Stimulated activated CD8-positive, alpha-beta memory T cell treated with anti-CD3 and anti-CD28 coated beads, Interleukin-7, amount 100 ng/mL, for 4 hours (primary cell): ENCODE results near the gene ARHGEF4.
"Not testable (repeated sequence)": the region's sequence is repeated elsewhere in the genome, so short reads cannot be mapped to it uniquely, and the experiment has no call there.

Experiments used
- DNase-seq, 2 donors: peaks; one replicate each; pipeline ENCODE4 v3.0.0-alpha.2; 2020; ENCODE audit warnings: low read depth in 2 of 2

ARHGEF4 gene

GRCh38 chr2:130883496-130883895 is 46.8 kb downstream of the ARHGEF4 start:
- no peak for DNase-seq

DNA sequence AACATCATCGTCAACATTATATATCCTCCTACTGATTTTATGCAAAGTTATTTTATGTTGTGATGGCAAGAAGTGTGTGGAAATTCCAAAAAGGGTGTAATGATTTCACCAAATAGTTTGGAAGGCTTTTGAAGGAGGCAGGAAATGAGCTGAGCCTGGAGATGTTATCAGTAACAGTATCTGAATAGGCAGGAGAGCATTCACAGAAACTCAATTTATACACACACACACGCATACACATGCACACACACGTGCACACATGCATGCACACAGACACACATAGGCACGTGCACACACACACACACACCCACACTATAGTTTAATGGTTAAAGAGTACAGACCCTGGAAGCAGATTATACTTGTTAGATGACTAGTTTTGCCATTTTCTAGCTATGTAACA is 47.3 kb downstream of the ARHGEF4 start:
- no peak for DNase-seq

GRCh38 chr2:130884503-130884902 is 47.8 kb downstream of the ARHGEF4 start:
- DNase-seq: no peak

GRCh38 chr2:130887643-130888042 is 50.9 kb downstream of the ARHGEF4 start:
- DNase-seq: no peak

GRCh38 chr2:130890941-130891669 is 54.4 kb downstream of the ARHGEF4 start:
- DNase-seq: no peak

GRCh38 chr2:130891966-130892365 is 55.3 kb downstream of the ARHGEF4 start:
- DNase-seq: no peak

DNA sequence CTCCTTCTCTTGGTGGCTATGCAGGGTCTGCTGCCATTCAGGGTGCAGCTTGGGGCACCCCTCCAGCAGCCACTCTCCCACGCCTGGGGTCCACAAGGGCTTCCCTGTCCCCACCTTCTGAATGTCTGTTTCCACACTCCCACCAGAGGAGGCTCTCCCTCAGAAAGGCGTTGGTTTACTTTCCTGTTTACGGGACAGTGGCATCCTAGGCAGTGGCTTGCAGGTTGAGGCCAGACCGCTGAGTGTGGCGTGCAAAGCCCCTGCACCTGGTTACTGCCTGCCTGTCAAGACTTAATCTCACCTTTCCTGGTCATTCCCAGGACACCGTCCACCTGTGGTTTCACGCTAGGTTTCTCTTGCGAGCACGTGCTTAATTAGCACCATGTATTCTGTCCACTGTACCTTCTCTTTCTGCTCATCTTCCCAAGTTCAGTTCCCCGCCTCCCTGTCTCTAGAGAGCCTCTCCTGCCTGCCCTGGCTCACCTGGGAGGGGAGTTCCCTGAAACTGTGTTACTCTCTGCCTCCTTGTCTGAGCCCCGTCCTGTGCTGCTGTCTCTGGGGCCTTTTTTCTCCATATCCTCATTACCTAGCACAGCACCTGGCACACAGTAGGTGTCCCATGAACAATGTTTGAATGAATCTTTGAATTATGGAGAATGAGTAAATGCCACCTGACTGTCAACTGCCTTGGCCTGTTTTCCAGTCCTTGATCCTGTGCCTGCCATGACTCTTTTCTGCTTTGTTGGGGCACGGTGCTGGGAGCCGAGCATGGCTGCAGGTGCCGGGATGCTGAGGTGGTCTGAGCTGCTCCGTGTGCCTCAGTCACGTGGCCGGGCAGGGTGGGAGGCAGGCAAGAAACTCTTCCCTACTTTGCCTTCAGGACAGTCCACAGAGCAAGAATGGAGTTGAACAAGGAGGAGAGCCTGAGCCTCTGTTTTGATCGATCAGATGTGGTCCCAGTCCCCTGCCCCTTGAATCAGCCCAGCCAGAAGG is 56.4 kb downstream of the ARHGEF4 start:
- DNase-seq: no peak

- DNase-seq: no peak
Observed at GRCh38 chr2:130894326-130894942, 57.7 kb downstream of the ARHGEF4 start.

- DNase-seq: no peak
Observed at GRCh38 chr2:130896813-130897212, 60.1 kb downstream of the ARHGEF4 start.

DNA sequence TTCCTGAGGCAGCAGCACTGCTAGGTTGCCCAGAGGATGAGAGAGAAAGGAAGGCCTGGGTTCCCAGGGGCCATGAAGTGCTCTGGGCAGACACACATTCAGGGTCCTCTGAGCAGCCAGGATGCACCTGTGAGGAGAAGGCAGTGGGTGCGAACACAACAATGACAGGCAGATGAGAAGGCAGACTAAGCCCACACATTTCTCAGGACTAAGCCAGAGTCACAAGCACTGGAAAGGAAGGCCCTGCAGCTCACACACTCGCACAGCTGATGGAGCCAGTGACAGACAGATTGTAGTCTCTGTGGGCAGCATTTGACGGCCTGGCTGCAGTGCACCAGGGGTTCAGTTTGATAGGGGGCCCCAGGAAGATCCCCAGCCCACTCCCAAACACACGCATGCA is 61.8 kb downstream of the ARHGEF4 start:
- no peak for DNase-seq

DNA sequence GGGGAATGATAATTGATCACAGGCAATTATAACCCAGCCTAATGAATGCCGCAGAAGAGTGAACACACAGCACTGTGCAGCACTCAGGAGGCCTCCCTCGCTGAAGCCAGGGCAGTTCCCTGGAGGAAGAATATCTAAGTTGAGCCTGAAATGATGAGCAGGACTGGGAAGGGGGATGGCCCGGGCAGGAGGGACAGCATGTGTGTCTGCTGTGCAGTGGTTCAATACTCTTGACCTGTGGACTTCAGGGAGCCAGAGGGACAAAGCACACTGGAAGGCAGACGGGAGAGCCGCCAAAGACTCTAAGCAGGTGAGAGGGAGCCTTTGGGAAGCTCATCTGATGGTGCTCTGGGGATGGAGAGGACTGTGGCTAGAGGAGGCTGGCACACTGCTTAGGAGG is 62.6 kb downstream of the ARHGEF4 start:
- DNase-seq: no peak

DNA sequence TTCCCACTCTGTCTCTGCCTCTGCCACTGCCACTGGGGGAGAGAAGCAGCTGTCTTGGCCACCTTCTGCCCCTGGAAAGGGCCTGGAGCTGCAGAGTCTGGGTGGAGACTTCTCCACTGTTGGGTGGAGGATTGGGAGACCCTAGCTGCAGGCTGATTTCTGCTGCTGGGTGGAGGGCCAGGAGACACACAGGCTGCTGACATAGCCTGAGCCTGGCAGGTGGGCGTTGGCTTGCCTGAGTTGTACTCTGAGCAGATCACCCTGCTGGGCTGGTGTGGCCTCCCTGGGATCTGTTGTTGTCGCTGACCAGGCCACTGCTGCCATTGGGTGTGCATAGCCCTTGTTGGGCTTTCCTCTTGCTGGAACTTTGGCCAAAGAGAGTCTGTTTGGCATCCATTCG is 64.3 kb downstream of the ARHGEF4 start:
- no peak for DNase-seq

- DNase-seq: not testable (repeated sequence)
Observed at GRCh38 chr2:130901626-130902025, 64.9 kb downstream of the ARHGEF4 start.

GRCh38 chr2:130908832-130909231 is 72.1 kb downstream of the ARHGEF4 start:
- no peak for DNase-seq

DNA sequence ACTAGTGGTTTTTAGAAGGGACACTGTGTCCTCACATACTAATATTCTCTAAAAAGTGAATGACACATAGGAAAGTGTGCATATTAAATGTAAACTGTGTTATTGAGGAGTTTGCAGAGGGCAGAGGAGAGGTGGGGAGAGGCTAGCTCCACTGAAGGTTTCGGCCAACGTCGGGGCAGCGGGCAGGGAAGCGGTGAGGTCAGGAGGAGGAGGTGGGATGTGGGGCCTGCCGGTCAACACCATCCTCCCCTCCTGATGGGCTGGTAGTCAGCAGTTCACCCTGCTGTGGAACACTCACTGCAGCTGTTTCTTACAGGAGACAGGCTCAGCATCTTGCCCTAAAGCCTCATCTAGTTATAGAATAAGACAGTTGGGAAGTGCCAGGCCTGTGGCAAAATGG is 74.2 kb downstream of the ARHGEF4 start:
- DNase-seq: no peak

DNA sequence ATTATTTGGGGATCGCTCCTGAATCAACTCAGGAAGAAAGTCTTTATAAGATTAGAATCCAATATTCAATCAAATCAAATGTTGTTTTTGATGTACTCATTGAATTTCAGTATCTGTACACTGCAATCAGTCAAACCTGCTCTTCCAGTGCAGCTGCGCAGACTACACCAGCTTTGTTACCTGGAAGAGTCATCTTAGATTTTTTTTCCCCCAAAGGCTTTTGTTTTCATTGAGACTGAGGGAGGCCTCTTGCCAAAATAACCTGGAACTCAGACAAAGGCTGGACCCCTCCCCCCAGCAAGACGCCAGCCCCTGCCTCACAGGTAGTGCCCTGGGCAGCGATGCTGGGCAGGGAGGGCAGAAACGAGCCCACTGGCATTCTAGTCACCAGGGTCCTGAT is 74.8 kb downstream of the ARHGEF4 start:
- no peak for DNase-seq

DNA sequence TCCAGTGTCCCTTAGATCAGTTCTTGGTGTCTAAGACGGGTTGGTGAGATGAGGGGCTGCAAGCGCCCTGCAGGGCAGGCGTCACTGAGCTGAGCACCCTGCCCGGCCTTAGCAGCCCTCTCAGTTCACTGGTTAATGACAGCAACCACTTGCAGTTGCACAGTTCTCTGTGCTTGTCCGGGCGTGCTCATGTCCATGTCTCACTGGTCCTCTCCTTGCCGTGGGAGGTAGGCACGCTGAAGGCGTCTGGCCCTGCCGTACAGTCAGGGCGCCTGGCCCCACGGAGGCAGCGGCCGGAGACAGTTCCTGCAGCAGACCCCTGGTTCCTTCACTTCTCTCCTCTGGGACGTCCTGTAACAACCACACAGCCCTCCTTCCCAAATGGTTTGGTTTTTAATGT is 75.3 kb downstream of the ARHGEF4 start:
- DNase-seq: no peak

DNA sequence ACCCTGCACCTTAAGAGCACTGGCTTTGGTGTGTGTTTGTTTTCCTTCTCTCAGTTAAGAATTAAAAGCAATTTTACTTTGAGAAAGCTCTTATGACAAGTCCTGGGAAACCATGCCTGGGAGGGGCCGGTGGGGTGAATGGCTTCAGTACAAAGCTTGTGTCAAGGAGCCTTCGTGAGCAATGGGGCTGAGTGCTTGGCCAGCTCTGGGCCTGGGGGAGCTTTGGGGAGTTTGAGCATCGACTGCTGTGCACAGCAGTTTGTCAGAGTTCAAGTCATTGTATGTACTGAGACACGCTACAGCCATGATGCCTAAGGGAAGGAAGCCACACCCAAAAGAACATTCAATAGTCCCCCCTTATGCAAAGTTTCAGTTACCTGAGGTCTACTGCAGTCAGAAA is 75.8 kb downstream of the ARHGEF4 start:
- DNase-seq: no peak

DNA sequence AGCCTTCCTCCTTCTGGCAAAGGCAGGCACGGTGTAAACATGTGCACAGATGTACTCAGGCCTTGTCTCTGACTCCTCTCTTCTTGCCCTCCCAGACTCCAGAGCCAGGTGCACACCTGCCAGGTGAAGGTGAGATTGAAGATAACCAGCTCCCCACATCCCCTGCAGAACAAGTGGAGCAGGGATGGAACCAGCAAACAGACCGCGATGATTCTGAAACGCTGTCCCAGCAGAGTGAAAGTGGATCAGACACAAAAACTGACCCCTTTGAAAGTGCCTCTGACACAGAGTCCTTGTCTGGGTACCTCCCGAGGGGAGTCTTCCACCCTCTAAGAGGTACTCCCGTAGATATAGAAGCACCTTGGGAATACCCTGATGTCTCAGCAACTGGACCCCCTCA is 77.2 kb downstream of the ARHGEF4 start:
- DNase-seq: no peak

GRCh38 chr2:130915149-130915548 is 78.4 kb downstream of the ARHGEF4 start:
- DNase-seq: no peak

GRCh38 chr2:130915595-130916437 is 79.1 kb downstream of the ARHGEF4 start:
- no peak for DNase-seq

GRCh38 chr2:130916438-130916705 is 79.7 kb downstream of the ARHGEF4 start:
- no peak for DNase-seq
